Stimulated activated CD4-positive, alpha-beta T cell treated with anti-CD3 and anti-CD28 coated beads, Interleukin-1b, Interleukin-23, amount 100 ng/mL, for 4 hours (primary cell): ENCODE measurements around the gene RFX4.
"Not testable (repeated sequence)": the region's sequence is repeated elsewhere in the genome, so short reads cannot be mapped to it uniquely, and the experiment has no call there.

Experiments used
- DNase-seq, 2 donors: peaks; one replicate each; pipeline ENCODE4 v3.0.0-alpha.2; 2020; ENCODE audit warnings: low read depth in 2 of 2

The RFX4 gene

GRCh38 chr12:106726603-106727202, 143.9 kb downstream of the RFX4 start:
- not testable (repeated sequence) for DNase-seq

GRCh38 chr12:106729611-106730010, 146.8 kb downstream of the RFX4 start:
- DNase-seq = no peak

- DNase-seq = no peak
Measured at GRCh38 chr12:106732890-106733289, 150.1 kb downstream of the RFX4 start.

GRCh38 chr12:106733660-106734059, 150.9 kb downstream of the RFX4 start:
- DNase-seq = no peak

- no peak for DNase-seq
Measured at GRCh38 chr12:106736051-106736957, 153.5 kb downstream of the RFX4 start.

DNA sequence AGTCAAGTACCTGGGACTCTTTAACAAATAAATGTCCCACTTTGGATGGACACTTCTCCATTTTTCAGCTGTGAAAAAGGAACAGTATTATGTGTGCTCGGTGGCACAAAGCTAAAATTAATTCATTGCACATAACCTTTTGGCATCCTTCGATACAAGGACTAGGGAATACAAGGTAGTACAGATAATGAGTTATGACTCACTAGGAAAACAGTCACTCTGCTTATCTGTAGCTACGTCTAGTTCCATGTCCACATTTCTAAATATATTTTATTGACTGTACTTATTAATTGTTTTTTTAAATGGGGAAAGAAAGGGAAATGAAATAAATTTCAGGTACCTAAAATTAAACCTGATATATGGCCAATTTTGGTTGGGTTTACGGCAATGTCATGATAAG, 156.5 kb downstream of the RFX4 start:
- DNase-seq = no peak

- no peak for DNase-seq
Measured at GRCh38 chr12:106739815-106740530, 157.2 kb downstream of the RFX4 start.

DNA sequence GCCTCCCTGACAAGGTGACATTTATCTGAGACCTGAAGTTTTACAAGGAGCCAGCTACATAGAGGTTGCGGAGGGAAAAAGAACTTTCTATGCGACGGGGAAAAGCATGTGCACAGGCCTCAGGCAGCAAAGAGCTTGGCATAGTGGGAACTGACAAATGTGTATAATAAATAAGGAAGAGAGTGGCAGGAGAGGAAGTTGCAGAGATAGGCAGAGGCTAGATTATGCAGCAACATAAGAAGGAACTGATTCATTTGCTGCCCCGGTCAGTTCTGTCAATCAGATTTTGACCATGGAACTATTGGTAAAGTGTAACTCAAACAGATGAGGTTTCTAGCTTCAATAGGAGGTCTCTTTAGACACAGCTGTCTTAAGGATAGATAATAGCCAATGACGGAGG, 158.0 kb downstream of the RFX4 start:
- DNase-seq = no peak

DNA sequence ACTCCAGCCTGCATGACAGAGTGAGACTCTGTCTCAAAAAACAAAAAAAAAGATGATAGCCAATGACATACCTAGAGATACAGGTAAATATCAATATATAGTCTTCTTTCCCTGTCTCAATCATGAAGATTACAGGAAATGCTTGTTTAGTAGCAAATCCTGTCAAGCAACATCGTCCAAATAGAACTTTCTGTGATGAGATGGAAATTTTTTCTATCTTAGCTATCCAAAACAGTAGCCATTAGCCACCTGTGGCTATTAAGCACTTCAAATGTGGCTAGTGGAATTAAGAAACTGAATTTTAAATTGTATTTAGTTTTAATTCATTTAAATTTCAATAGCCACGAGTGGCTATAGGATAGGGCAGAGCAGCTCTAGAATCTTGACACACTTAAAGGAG, 158.4 kb downstream of the RFX4 start:
- DNase-seq = no peak

DNA sequence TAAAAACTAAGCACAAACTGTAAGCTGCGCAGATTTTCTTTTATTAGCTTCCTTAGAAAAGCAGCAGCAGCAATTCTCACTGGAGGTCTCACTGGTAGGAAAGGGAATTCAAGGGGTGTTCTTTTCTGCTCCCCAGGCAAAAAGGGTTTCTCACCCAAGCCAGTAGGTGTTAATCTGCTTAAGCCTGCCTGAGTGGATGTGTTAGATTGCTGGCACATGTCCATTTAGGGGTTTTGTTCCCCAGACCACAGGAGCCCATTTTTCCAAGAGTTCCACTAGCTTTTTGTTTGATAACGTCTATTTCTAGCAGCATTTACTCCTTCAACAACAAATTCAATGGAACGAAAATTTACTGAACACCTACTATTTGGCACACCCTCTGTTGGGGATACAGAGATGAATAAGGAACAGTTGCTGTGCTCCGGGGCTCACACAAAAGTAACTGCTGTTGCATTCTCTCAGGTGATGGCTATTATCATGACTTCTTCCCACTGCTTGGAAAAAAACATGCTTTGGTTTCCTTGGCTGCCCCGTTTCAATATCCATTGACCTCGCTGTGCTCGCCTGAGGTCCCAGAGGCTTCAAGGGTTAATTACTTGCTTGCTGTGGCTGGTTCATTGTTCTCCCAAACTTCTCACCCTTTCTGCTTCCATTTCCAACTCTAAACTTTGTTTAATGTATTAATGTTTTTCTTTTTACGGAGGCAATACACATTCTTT, 160.6 kb downstream of the RFX4 start:
- no peak for DNase-seq

- no peak for DNase-seq
Measured at GRCh38 chr12:106744600-106744999, 161.8 kb downstream of the RFX4 start.

- DNase-seq = no peak
Measured at GRCh38 chr12:106745181-106745745, 162.5 kb downstream of the RFX4 start.

GRCh38 chr12:106747973-106748436, 165.2 kb downstream of the RFX4 start:
- DNase-seq = no peak

DNA sequence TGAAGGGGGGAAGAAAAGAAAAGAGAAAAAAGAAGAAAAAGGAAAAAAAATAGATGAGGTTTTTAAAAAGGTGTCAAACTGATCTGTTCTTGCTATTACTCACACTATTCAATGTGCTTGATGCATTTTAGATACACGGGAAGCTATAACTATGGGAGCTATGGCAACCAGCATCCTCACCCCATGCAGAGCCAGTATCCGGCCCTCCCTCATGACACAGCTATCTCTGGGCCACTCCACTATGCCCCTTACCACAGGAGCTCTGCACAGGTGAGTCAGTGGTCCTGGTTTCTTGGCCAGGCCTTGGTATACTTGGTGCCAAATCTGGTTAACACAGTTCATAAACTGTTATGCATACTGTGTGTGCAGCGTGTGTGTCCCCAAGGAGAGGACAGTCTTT, 167.7 kb downstream of the RFX4 start:
- no peak for DNase-seq

GRCh38 chr12:106753526-106753925, 170.7 kb downstream of the RFX4 start:
- DNase-seq = peak; percentile 35 to 36

DNA sequence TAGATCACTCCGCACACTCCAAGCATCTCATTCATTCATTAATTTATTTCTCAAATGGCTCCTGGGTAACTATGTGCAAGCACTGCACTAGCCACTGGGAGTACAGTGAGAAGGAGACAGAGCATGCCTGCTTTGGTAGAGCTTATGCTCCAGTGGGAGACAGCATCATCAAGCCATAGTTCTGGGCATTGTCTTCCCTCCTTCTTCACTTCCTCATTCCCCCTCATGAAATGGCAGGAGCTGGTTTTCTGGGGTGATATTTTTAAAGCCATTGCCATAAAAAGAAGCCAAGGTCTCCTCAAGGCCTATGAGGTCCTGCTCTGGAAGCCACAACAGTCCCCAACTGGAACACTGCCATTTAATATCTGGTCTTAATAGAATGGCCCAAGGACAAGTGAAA, 171.5 kb downstream of the RFX4 start:
- DNase-seq = no peak

DNA sequence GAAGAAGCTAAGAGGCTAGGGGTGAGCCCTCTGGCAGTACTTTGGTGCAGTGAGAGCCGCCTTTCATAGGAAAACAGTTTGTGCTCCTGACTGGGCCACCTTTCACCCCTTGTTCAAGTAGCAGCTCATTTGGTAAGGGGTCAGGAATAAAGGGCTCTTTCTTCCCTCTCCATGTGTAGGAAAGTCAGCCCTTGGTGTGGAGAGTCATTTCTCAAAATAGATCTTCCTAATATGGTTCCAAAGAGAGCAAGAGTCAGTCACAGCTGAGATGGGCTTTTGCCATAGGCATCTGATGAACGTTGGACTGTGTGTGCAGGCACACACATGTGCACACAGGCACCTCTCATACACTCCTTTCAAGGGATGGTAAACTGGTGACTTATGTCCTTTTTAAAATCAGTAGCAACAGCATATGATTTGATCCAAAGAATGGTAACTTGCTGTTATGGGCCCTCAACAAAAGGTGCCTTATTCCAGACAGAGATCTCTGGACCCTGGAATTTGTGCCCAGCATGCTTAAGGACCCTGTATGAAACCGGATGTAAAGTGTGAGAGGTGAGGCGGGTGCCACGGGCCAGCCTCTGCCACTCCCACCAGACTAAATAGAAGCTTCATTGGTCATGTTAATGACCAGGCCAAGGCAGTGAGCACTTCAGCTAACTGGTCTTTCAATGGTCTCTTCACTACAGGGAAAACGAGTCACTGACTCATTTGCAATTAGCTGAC, 175.0 kb downstream of the RFX4 start:
- DNase-seq = no peak

GRCh38 chr12:106758349-106759110, 175.7 kb downstream of the RFX4 start:
- DNase-seq = no peak

DNA sequence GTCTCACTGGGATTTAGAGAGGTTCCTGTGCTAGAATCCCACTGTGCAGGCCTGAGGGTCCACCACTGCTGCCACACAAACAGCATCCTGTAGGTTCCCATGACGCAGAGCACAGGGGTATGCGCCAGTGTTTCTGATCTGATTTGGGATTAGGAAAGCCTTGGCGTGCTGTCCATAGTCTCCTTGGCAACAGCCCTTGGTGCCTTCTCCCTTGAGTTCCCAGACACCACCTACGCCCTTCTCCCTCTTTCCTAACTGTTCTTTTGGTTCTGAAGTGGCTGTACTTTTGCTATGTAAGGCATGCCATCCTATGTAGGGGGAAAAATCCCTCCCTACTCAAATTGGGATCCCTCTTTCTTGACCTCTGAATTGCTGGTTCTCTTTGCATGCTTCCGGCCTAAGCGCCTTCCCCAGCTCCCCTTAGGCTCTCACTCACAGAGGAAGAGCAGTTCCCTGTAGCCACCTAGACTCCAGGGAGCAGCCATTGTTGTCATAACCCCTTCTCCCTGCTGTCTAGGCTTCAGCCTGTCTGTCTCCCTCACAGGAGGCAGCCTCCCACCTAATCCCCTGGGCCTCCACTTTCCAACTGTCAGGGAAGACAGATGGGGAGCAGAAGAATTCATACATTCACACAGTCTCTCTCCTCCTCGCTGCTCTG, 176.9 kb downstream of the RFX4 start:
- no peak for DNase-seq

DNA sequence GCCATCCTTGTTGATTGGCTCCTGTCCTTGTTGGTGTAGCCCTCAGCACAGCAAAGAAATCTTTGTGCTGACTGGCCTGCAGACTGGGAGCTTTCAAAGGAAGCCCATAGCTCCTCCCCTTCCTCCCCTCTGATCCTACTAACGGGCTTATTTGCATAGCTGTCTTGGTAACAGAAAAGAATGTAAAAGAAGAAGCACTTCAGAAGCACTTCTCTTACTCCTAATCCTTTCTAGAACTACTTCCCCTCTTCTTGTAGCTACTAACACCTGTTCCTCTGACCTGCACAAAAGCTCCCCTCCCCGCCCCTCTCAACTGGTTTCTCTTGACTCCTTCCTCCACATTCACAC, 177.4 kb downstream of the RFX4 start:
- DNase-seq = no peak
